SJSA1 (cell line): ENCODE data around the gene CCDC92. TPM values are rescaled to one million over a fixed set of nuclear protein-coding genes. Genes with fewer than 3 reads are reported as not detected.

Experiments
- DNase-seq, 2 experiments: peaks; one replicate each; pipeline ENCODE4 v3.0.0-alpha.2; 2015 to 2020; ENCODE audit warnings: low spot score in 2 of 2, low read depth in 1 of 2
- H3K27ac ChIP-seq: fragments of 250-450 bp; sonication (Bioruptor Pico); 2 replicates; pipeline ENCODE4 v1.5.1; 2020; ENCODE audit warnings: mild to moderate bottlenecking, moderate library complexity
- H3K27me3 ChIP-seq: fragments of 250-450 bp; sonication (Bioruptor Pico); replicated peaks from 2 replicates; pipeline ENCODE4 v1.5.1; 2020; ENCODE audit warnings: mild to moderate bottlenecking, moderate library complexity
- H3K36me3 ChIP-seq: fragments of 250-450 bp; sonication (Bioruptor Pico); 2 replicates; pipeline ENCODE4 v1.5.1; 2020; ENCODE audit warnings: mild to moderate bottlenecking
- H3K4me1 ChIP-seq: fragments of 250-450 bp; sonication (Bioruptor Pico); replicated peaks from 2 replicates; pipeline ENCODE4 v1.6.1; 2021; ENCODE audit warnings: mild to moderate bottlenecking
- H3K4me3 ChIP-seq: fragments of 250-450 bp; sonication (Bioruptor Pico); 2 replicates; pipeline ENCODE4 v1.5.1; 2020; ENCODE audit warnings: mild to moderate bottlenecking
- H3K9me3 ChIP-seq: fragments of 250-450 bp; sonication (Bioruptor Pico); replicated peaks from 2 replicates; pipeline ENCODE4 v1.5.1; 2020; ENCODE audit warnings: mild to moderate bottlenecking
- total RNA-seq: library from RNA; depleted of rRNA; stranded (reverse); fragments of >200 nt; shearing (Covaris generic); gene quantifications from 2 replicates; pipeline ENCODE4 v1.2.3, GENCODE V29; 2014

CCDC92 gene
- total RNA-seq, 1 experiment from 2014 or later, result 11.9 TPM

DNA sequence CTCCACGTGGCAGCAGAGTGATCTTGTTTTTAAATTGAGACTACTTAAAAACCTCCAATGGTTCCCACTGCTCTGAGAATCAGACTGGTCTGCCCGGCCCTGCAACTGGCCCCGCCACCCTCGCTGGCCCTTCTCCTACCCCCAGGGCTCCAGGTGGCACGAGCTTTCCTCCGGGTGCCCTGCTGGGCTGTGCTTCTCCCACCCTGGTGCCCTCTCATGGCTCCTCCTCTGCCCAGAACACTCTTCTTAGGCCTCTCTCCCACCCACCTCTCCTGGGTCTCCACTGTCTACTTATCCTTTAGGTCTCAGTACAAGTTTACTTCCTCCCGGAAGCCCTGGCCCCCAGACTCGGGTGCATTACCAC, 26.5 kb downstream of the CCDC92 start:
- Histone ChIP-seq H3K9me3 (no peaks in the 10 kb centered on the region; the same call in 1 of the 2 replicates), H3K4me3 (no peak overlapping the region), H3K27ac (no peak overlapping the region), H3K27me3 (no peaks in the 10 kb centered on the region), H3K4me1 (peaks cover 28% of the 10 kb centered on the region), H3K36me3 (peaks cover 25% of the 10 kb centered on the region)
- DNase-seq, result peak in 1 of 2 experiments; percentile 28

DNA sequence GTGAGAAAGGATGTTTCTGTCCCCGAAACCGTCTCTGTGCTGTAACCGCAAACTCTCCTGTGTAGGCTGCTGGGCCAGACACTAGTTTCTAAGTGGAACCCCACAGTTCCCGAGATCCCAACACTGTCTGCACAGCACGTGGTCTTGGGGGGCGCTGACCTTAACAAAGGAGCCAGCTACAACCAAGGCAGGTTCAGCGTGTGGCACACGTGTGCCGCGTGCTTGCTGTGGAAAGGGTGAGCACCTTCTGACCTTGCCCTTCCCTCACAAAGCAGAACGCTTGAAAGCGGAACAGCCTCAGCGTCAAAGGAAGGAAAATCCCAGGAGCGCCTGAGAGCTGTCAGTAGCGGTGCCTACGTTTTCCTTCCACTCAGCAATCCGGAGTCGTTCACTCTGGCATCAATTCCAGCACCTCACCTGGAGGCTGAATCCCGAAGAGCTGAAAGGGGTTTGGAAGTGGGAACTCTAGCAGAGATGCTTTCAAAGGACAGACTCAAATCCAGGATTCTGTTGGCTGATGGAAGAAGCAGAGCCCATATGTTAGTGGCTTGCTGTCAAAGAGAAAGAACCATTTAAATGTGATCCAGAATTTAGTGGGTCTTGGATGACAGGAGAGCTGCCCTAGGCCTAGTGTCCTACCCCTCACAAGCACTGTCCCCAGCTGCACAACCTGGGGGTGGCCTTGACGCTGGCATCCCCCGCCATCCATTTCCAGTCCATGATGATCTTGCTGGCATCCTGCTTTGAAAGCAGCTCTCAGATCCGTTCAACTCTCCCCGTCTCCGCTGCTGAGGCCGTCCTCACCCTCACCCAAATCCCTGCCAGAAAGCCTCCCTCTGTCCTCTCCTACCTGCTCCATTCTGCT, 27.1 kb downstream of the CCDC92 start:
- no peak overlapping the region for H3K4me3 ChIP-seq
- H3K36me3 ChIP-seq, result peaks cover 27% of the 10 kb centered on the region
- peak in 1 of 2 experiments; percentile 11 for DNase-seq
- H3K4me1 ChIP-seq, result peaks cover 29% of the 10 kb centered on the region
- H3K27me3 ChIP-seq, result no peaks in the 10 kb centered on the region
- H3K9me3 ChIP-seq, result no peaks in the 10 kb centered on the region; the same call in 1 of the 2 replicates
- no peak overlapping the region for H3K27ac ChIP-seq

DNA sequence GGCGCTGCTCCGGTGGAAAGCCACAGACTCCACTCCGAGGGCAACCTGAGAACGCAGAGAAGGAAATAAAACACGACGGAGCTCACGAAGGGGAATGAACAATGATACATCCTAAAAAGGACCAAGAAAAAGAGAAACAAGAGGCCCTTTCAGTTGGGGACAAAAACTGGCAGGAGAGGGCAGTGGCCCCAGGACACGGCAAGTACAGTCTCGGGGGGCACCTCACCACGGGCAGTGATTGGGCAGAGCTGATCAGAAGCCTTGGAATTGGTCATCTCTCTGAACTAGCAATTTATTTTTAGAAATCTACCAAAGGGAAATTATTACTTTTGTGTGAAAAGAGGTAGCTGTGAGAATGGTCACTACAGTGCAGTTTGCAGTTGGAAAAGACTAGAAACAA, 27.9 kb downstream of the CCDC92 start:
- H3K4me1 ChIP-seq, result peaks cover 29% of the 10 kb centered on the region
- no peak for DNase-seq
- no peaks in the 10 kb centered on the region; the same call in 1 of the 2 replicates for H3K9me3 ChIP-seq
- H3K27me3 ChIP-seq, result no peaks in the 10 kb centered on the region
- no peak overlapping the region for H3K4me3 ChIP-seq
- H3K36me3 ChIP-seq, result peaks cover 33% of the 10 kb centered on the region
- H3K27ac ChIP-seq, result no peak overlapping the region

DNA sequence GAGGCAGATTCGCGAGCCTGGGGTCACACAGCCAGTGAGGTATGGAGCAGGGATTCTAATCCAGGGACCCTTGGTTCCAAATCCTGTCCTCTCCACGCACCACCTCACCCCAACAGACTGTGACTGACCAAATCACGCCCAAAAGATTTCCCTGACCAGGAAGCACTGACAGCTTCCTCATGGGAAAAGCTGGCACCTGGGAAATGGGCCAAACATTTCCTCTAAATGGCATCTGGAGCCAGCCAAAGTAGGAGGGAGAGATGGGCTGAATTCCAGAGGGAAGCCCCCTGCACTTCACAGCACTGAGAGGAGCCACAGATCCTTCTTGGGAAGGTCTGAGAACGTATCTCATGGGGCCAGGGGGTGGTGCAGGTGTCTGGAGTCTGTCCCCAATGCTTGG, 28.8 kb downstream of the CCDC92 start:
- no peaks in the 10 kb centered on the region for H3K27me3 ChIP-seq
- H3K4me3 ChIP-seq, result no peak overlapping the region
- H3K36me3 ChIP-seq, result peaks cover 37% of the 10 kb centered on the region
- H3K4me1 ChIP-seq, result peaks cover 34% of the 10 kb centered on the region
- H3K9me3 ChIP-seq, result no peaks in the 10 kb centered on the region; the same call in 1 of the 2 replicates
- DNase-seq, result peak in 1 of 2 experiments; percentile 26
- H3K27ac ChIP-seq, result no peak overlapping the region

DNA sequence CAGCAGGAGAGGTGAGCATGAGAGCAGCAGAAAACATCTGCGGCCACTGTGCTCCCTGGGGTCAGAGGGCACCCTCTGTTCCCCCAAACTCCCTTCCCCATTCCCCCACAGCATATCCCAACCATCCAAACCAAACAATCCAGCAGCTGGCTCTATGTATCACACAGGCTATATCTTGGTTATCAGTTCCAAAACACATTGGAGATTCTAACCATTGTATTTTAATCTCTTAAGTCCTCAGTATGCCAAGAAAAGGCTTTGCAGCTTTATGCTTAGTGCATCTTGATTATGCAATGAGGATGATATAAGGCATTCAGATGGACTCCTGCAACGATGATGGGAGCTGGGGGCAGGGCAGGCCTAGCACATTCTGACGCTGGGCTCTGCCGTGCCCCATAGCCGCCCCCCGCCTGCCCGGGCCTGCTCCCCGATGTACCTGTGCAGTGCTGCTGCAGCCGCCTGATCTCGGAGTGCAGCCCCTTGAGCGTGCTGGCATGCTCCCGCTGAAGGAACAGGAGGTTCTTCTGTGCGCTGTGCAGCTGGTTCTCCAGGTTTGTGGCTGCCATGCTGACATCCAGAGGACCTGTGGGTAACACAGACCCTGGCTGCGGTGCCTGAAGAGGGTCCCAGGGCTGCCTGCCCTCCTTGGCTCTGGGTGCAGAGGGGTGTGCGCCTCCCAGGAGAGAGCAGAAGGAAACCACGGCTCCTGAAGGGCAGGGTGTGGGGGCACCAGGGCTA, 29.6 kb downstream of the CCDC92 start:
- Histone ChIP-seq H3K27ac (peak overlapping the region; percentile 67), H3K4me3 (no peak overlapping the region), H3K27me3 (no peaks in the 10 kb centered on the region), H3K4me1 (peaks cover 41% of the 10 kb centered on the region), H3K36me3 (peaks cover 37% of the 10 kb centered on the region), H3K9me3 (no peaks in the 10 kb centered on the region; the same call in 1 of the 2 replicates)
- no peak for DNase-seq

DNA sequence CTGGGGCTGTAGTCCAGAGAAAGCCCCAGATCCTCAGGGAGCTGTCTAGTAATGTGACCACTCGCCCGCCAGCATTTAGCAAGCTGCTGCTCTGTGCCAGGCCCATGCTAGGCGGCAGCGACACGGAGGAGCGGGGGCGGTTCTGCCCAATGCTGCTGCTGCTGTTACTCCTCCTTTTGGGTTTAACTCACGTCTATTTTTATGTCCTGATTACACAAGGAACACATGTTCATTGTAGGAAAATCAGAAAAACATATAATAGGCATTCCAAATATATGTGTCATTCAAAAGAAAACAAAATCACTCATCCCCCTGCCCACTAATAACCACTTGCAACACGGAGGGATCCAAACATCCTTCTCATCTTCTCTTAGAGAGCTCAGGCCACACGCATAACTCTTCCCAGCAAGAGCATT, 30.4 kb downstream of the CCDC92 start:
- H3K36me3 ChIP-seq, result peaks cover 40% of the 10 kb centered on the region
- no peaks in the 10 kb centered on the region for H3K27me3 ChIP-seq
- DNase-seq, result peak; percentile 82 to 91
- H3K4me3 ChIP-seq, result no peak overlapping the region
- H3K4me1 ChIP-seq, result peaks cover 50% of the 10 kb centered on the region
- peak overlapping the region; percentile 67 for H3K27ac ChIP-seq
- no peaks in the 10 kb centered on the region; the same call in 1 of the 2 replicates for H3K9me3 ChIP-seq

DNA sequence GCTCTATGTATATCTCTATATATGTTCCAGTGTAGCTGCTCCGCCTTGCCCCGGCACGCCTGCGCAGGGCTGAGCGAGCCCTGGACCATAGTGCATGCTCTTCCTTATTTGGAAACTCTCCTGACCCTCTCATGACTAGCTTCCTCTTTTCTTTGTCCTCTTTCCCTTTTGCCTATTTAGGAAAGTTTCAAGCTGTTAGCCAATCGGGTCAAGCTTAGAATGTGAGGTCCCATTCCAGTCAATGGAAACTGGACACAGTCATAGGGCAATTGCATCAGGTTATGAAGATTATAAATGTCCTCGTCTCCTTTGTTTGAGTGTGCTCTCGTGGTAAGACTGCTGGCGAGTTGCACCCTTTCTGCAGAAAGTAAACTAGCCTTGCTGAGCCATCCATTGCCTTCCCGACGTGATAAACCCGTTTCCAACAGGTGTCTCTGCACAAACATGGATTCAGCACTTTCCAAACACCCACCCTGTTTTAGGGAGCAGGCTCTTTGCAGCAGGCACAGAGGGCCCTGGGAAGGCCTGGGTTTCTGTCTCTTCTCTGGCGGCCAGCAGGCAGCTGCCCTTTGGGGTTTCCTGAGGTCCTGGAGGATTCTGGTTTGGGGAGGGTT, 30.9 kb downstream of the CCDC92 start:
- Histone ChIP-seq H3K27me3 (no peaks in the 10 kb centered on the region), H3K36me3 (peaks cover 45% of the 10 kb centered on the region), H3K9me3 (no peaks in the 10 kb centered on the region; the same call in 1 of the 2 replicates), H3K4me1 (peaks cover 51% of the 10 kb centered on the region), H3K4me3 (no peak overlapping the region), H3K27ac (peak overlapping the region; percentile 61)
- DNase-seq, result peak in 1 of 2 experiments; percentile 41

DNA sequence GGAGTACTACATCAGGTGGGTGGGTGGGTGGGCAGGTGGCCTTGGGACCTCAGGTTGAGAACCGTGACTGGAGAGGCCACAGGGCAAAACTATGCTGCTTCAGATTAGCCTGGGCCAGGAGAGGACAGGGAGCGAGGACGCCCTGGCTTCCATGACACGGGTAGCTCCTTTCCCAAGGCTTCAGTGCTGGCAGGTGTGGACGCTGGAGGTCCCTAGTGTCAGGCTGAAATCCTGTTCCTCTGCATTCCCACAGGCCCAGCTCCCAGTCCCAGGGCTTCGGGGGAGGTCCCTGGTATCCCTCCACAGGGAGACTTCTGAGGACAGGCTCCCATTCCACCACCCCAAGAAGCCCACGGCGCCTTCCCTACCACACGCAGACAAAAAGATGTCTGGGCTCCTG, 31.6 kb downstream of the CCDC92 start:
- H3K4me3 ChIP-seq, result no peak overlapping the region
- H3K27ac ChIP-seq, result peak overlapping the region; percentile 61; the same call in 1 of the 2 replicates
- H3K4me1 ChIP-seq, result peaks cover 51% of the 10 kb centered on the region

DNA sequence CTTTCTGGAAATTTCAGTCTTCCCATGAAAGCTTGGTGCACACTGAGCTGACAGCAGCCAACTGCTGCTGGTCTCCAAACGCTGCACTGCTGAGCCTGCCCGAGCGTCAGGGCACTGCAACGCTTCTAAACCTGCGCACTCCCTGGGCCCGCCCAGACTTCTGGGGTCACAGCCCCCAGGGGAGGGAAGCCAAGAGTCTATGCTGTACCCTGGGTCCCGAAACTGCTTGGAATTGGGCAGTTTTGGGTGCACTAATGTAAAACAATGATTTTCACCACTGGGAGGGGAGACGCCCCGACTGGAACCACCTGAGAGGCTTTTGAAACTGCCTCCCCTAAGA, 32.0 kb downstream of the CCDC92 start:
- H3K36me3 ChIP-seq, result peaks cover 54% of the 10 kb centered on the region
- peaks cover 51% of the 10 kb centered on the region for H3K4me1 ChIP-seq
- H3K4me3 ChIP-seq, result no peak overlapping the region
- H3K27ac ChIP-seq, result no peak overlapping the region
- DNase-seq, result no peak
- H3K27me3 ChIP-seq, result no peaks in the 10 kb centered on the region
- H3K9me3 ChIP-seq, result no peaks in the 10 kb centered on the region; the same call in 1 of the 2 replicates

More for the DNA sequence above, 31.6 kb downstream of the CCDC92 start:
- Histone ChIP-seq H3K9me3 (no peaks in the 10 kb centered on the region; the same call in 1 of the 2 replicates), H3K36me3 (peaks cover 52% of the 10 kb centered on the region), H3K27me3 (no peaks in the 10 kb centered on the region)
- no peak for DNase-seq

DNA sequence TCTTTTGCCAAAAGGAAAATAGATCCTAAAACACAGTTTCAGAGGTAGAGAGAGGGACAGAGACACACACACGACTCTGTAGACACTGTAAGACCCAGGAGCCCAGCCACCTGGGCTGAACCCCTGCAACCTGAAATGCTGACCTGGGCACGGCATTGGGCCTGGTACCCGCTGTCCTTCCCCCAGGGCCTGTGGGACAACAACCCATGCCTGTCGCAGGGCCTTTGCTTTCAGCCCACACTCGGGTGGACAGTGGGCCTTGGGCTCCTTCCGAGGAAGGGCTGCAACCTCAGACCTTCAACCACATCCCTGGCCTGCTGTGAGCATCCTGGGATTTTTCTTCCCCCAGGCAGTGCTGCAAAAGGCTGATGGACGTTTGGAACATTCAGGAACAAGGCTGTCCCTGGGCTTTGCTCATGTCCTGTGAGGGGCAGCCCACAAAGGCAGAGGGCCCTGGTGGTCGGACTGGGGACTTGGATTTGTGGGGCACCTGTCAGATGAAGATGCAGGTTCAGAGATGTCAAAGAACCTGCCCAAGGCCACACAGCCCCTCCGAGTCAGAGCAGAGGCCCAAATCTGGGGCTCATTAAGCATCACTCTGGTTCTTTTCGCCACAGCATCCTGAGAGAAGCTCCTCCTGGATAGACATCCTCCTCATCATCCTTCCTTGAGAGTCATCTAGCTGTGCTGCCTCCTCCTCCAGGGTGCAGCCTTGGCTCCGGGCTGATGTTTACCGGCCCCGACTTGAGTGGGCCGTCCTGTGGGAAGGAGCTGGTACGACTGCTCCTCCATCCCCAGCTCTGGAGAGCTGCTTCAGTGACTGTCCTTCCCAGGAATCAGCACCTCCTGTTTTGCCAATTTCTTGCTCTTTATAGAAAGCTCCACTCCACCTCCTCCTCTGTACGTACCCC, 32.7 kb downstream of the CCDC92 start:
- DNase-seq, result no peak
- Histone ChIP-seq H3K4me3 (no peak overlapping the region), H3K27ac (no peak overlapping the region), H3K36me3 (peaks cover 50% of the 10 kb centered on the region), H3K9me3 (no peaks in the 10 kb centered on the region; the same call in 1 of the 2 replicates), H3K4me1 (peaks cover 51% of the 10 kb centered on the region), H3K27me3 (no peaks in the 10 kb centered on the region)

DNA sequence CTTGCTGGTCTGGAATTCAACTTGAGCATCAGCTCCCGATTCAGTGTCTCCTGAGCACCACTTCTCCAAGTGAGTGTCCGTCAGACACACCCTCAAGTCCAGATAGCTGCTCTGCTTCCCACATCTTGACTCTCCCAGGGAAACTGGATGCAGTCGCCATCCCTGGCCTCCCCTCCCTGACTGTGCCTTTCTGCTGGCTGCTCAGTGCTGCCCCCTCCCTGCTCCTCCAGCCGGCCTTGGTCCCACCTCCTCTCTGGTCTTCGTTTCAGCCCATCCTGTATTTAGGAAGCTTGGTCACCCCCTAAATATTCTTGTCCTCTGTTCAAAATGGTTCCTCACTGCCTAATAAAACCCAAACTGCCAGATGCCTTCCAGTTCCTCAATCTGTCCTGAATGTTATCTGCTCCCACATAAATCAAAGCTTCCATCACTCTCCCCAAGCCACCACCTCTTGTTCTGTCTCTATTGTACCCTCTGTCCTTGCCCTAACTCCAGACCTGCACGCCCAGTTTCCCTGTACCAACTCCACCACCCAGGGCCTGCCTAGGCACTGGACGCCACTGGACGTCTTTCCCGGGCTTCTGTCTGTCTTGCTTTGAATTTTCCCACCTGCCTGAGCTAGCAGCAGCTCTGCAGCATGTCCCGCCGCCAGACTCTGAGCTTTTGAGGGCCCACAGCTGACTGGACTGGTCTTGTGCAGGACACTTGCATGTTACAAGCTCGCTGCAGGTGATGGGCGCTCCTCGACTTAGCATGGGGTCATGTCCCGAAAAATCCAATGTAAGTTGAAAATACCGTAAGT, 33.8 kb downstream of the CCDC92 start:
- Histone ChIP-seq H3K27ac (peak overlapping the region; percentile 77), H3K4me1 (peaks cover 49% of the 10 kb centered on the region), H3K4me3 (no peak overlapping the region), H3K27me3 (no peaks in the 10 kb centered on the region), H3K36me3 (peaks cover 43% of the 10 kb centered on the region), H3K9me3 (no peaks in the 10 kb centered on the region; the same call in 1 of the 2 replicates)
- DNase-seq, result no peak
